GM19239 (cell line): ENCODE data around the gene TK1.

Source experiments
- DNase-seq: peaks from one replicate; pipeline ENCODE4 v3.0.0; 2011; ENCODE audit warnings: low spot score; ENCODE audit not compliant: insufficient read length
- FAIRE-seq: peaks from 2 replicates; lab custom pipeline; 2011; peaks lifted over from hg19 to GRCh38; lab: Jason Lieb, UNC

TK1 gene

GRCh38 chr17:78138204-78139060 lies 48.4 kb downstream of the TK1 start:
- DNase-seq = no peak
- FAIRE-seq = no peak

- no peak for DNase-seq
- no peak for FAIRE-seq
Measured at GRCh38 chr17:78137392-78138203, 49.3 kb downstream of the TK1 start.

GRCh38 chr17:78135858-78136500 lies 50.9 kb downstream of the TK1 start:
- no peak for FAIRE-seq
- DNase-seq = no peak

- DNase-seq (no peak), FAIRE-seq (no peak)
Measured at GRCh38 chr17:78134899-78135385, 51.9 kb downstream of the TK1 start.

- no peak for DNase-seq
- FAIRE-seq = peak; percentile 82
Measured at GRCh38 chr17:78133971-78134898, 52.6 kb downstream of the TK1 start.

GRCh38 chr17:78133179-78133951 lies 53.5 kb downstream of the TK1 start:
- DNase-seq = no peak

GRCh38 chr17:78132767-78133178 lies 54.1 kb downstream of the TK1 start:
- no peak for DNase-seq
- FAIRE-seq = no peak

More at GRCh38 chr17:78133179-78133951, 53.5 kb downstream of the TK1 start:
- no peak for FAIRE-seq

GRCh38 chr17:78132084-78132676 lies 54.7 kb downstream of the TK1 start:
- FAIRE-seq (peak; percentile 66), DNase-seq (no peak)

GRCh38 chr17:78131172-78132083 lies 55.4 kb downstream of the TK1 start:
- DNase-seq = no peak
- FAIRE-seq = no peak

- FAIRE-seq (peak; percentile 98), DNase-seq (peak; percentile 68)
Measured at GRCh38 chr17:78130437-78131101, 56.3 kb downstream of the TK1 start, which contains the start of gene TMC8. Gene TMC8, plus strand, starts transcription at chr17:78130771. Its CDS starts 818 bp downstream, at chr17:78131589.

GRCh38 chr17:78130090-78130436 lies 56.8 kb downstream of the TK1 start:
- DNase-seq (no peak), FAIRE-seq (no peak)

- FAIRE-seq = peak; percentile 73
- DNase-seq = no peak
Measured at GRCh38 chr17:78129351-78130089, 57.3 kb downstream of the TK1 start.

- DNase-seq (no peak), FAIRE-seq (peak; percentile 92)
Measured at GRCh38 chr17:78128551-78129350, 58.1 kb downstream of the TK1 start, which contains the start of gene TMC6. Gene TMC6, minus strand, starts transcription at chr17:78128755. Its CDS starts 1,923 bp downstream, at chr17:78126832.

- DNase-seq (no peak), FAIRE-seq (peak; percentile 48)
Measured at GRCh38 chr17:78127888-78128550, 58.8 kb downstream of the TK1 start.
